Measurements from ENCODE around the gene FAM216B. TPM values are rescaled to one million over a fixed set of nuclear protein-coding genes. Genes with fewer than 3 reads are reported as not detected.
"Not testable (repeated sequence)": the region's sequence is repeated elsewhere in the genome, so short reads cannot be mapped to it uniquely, and the experiment has no call there.

FAM216B gene
- total and polyA plus RNA-seq, 2 experiments from 2014 or later = 0.06 TPM; not detected in 1

DNA sequence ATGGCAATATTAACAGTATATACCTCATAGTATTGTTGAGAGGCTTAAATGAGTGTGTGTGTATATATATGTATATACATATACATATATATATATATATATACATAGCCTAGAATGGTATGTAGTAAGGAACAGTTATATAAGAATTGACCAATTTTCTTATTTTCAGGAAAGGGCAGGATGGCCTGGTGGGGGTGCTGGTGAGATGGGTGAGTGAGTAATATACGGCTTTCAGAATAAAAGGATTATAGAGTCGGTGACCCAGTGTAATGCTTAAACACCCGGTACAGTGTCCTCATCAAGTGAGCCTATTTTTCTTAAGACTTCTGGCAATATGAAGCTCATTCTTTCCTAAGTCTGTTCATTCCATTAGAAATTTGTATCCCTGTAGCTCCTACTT lies 11.7 kb upstream of the FAM216B start:
- H3K27me3 Mint-ChIP-seq (ENCODE audit: insufficient read depth, low read depth, poor library complexity) = peaks cover under 1% of the 10 kb centered on the region
- no peak overlapping the region for H3K27ac ChIP-seq (ENCODE audit: low read depth)

DNA sequence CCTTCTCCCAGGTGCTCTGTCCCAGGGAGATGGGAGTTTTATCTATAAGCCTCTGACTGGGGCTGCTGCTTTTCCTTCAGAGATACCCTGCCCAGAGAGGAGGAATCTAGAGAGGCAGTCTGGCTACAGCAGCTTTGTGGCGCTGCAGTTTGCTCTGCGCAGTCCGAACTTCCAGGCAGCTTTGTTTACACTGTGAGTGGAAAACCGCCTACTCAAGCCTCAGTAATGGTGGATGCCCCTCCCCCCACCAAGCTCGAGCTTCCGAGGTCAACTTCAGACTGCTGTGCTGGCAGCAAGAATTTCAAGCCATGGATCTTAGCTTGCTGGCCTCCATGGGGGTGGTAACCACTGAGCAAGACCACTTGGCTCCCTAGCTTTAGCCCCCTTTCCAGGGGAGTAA lies 4.8 kb upstream of the FAM216B start:
- H3K4me3 ChIP-seq; ATAC-seq; H4K20me1 ChIP-seq (replicated peaks; ENCODE audit: insufficient read depth); H3K9me2 ChIP-seq (ENCODE audit: insufficient read depth); H3K4me2 ChIP-seq; H3F3A ChIP-seq (replicated peaks; ENCODE audit: low read depth); H3K27me3 Mint-ChIP-seq (ENCODE audit: insufficient read depth, low read depth, poor library complexity); H3K4me1 Mint-ChIP-seq; H3K27ac ChIP-seq (ENCODE audit: low read depth); H3K79me2 ChIP-seq (replicated peaks; ENCODE audit: insufficient read depth); H3K4me1 ChIP-seq (ENCODE audit: insufficient read depth); H3K4me3 Mint-ChIP-seq; H2AFZ ChIP-seq; H3K27ac Mint-ChIP-seq; H3K36me3 ChIP-seq (ENCODE audit: insufficient read depth); DNase-seq (ENCODE audit: low spot score); H3K27me3 ChIP-seq (ENCODE audit: insufficient read depth): not testable (repeated sequence)
- Mint-ChIP-seq H3K9me3 (peaks cover 38% of the 10 kb centered on the region), H3K36me3 (ENCODE audit: low read depth) (peaks cover 31% of the 10 kb centered on the region)

More for the DNA sequence above, 11.7 kb upstream of the FAM216B start:
- Histone ChIP-seq H2AFZ (no peak overlapping the region), H3K4me3 (no peak overlapping the region), H3K4me2 (no peak overlapping the region), H3K79me2 (replicated peaks; ENCODE audit: insufficient read depth) (no peaks in the 10 kb centered on the region), H3K4me1 (ENCODE audit: insufficient read depth) (no peaks in the 10 kb centered on the region), H3K36me3 (ENCODE audit: insufficient read depth) (no peaks in the 10 kb centered on the region), H4K20me1 (replicated peaks; ENCODE audit: insufficient read depth) (no peaks in the 10 kb centered on the region), H3F3A (replicated peaks; ENCODE audit: low read depth) (no peaks in the 10 kb centered on the region), H3K9me2 (ENCODE audit: insufficient read depth) (no peaks in the 10 kb centered on the region), H3K27me3 (ENCODE audit: insufficient read depth) (no peaks in the 10 kb centered on the region)
- no peaks in the 10 kb centered on the region for H3K4me1 Mint-ChIP-seq
- ATAC-seq = no peak
- peak; percentile 34 for DNase-seq (ENCODE audit: low spot score)
- no peak overlapping the region for H3K4me3 Mint-ChIP-seq
- no peak overlapping the region for H3K27ac Mint-ChIP-seq
- H3K9me3 Mint-ChIP-seq = peaks cover 13% of the 10 kb centered on the region; the same call in 1 of the 3 replicates
- peaks cover 12% of the 10 kb centered on the region; the same call in 2 of the 3 replicates for H3K36me3 Mint-ChIP-seq (ENCODE audit: low read depth)
- TF ChIP-seq CREB1 (CRISPR knock-in tag; IDR thresholded peaks at IDR 0.05; ENCODE audit: low read depth) (no peak), STAT1 (IDR thresholded peaks at IDR 0.05; ENCODE audit: unreplicated experiment) (no peak), EZH2 (IDR thresholded peaks at IDR 0.05; ENCODE audit: low read depth, unreplicated experiment) (no peak)
- TF ChIP-seq, protein P1, sequence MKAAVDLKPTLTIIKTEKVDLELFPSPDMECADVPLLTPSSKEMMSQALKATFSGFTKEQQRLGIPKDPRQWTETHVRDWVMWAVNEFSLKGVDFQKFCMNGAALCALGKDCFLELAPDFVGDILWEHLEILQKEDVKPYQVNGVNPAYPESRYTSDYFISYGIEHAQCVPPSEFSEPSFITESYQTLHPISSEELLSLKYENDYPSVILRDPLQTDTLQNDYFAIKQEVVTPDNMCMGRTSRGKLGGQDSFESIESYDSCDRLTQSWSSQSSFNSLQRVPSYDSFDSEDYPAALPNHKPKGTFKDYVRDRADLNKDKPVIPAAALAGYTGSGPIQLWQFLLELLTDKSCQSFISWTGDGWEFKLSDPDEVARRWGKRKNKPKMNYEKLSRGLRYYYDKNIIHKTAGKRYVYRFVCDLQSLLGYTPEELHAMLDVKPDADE (IDR thresholded peaks at IDR 0.05) = no peak
- TF ChIP-seq, protein P2, sequence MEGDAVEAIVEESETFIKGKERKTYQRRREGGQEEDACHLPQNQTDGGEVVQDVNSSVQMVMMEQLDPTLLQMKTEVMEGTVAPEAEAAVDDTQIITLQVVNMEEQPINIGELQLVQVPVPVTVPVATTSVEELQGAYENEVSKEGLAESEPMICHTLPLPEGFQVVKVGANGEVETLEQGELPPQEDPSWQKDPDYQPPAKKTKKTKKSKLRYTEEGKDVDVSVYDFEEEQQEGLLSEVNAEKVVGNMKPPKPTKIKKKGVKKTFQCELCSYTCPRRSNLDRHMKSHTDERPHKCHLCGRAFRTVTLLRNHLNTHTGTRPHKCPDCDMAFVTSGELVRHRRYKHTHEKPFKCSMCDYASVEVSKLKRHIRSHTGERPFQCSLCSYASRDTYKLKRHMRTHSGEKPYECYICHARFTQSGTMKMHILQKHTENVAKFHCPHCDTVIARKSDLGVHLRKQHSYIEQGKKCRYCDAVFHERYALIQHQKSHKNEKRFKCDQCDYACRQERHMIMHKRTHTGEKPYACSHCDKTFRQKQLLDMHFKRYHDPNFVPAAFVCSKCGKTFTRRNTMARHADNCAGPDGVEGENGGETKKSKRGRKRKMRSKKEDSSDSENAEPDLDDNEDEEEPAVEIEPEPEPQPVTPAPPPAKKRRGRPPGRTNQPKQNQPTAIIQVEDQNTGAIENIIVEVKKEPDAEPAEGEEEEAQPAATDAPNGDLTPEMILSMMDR (conservative IDR thresholded peaks at IDR 0.05; ENCODE audit: low read depth in 2 of 2) = peak; percentile 22 to 64

DNA sequence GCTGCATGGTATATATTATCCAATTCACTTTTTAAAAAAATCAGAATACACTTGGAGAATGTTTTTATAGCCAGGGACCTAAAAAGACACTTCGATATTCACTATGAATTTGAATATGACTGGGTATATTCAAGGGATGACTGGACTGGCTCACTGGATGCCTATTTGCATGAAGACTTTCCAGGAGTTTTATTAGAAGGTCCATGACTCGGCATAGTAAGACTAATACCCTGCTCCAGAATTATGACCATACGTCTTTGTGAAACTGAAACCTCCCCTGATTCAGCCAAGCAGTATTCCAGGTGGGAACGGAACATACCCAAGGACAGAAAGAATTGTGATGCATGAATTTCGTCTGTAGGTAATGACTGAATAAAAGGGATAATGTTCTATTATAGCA lies 3.9 kb upstream of the FAM216B start:
- no peak overlapping the region for H3K4me3 Mint-ChIP-seq

More for the DNA sequence above, 3.9 kb upstream of the FAM216B start:
- no peak overlapping the region for H2AFZ ChIP-seq
- no peak overlapping the region for H3K27ac ChIP-seq (ENCODE audit: low read depth)
- H3K4me3 ChIP-seq = no peak overlapping the region
- no peaks in the 10 kb centered on the region for H3K9me2 ChIP-seq (ENCODE audit: insufficient read depth)
- TF ChIP-seq JUNB (IDR thresholded peaks at IDR 0.05; ENCODE audit: unreplicated experiment) (no peak), ZNF114 (CRISPR knock-in tag; IDR thresholded peaks at IDR 0.05) (no peak)
- no peak overlapping the region for H3K4me2 ChIP-seq
- Mint-ChIP-seq H3K27ac (no peak overlapping the region), H3K4me1 (peaks cover 2% of the 10 kb centered on the region; the same call in 1 of the 3 replicates), H3K36me3 (ENCODE audit: low read depth) (peaks cover 31% of the 10 kb centered on the region), H3K27me3 (ENCODE audit: insufficient read depth, low read depth, poor library complexity) (peaks cover 3% of the 10 kb centered on the region), H3K9me3 (peaks cover 37% of the 10 kb centered on the region)
- no peak for ATAC-seq
- DNase-seq (ENCODE audit: low spot score) = no peak
- no peaks in the 10 kb centered on the region for H4K20me1 ChIP-seq (replicated peaks; ENCODE audit: insufficient read depth)
- H3K36me3 ChIP-seq (ENCODE audit: insufficient read depth) = peaks cover 5% of the 10 kb centered on the region; the same call in 1 of the 2 replicates
- H3K27me3 ChIP-seq (ENCODE audit: insufficient read depth) = no peaks in the 10 kb centered on the region
- H3F3A ChIP-seq (replicated peaks; ENCODE audit: low read depth) = no peaks in the 10 kb centered on the region
- no peaks in the 10 kb centered on the region for H3K79me2 ChIP-seq (replicated peaks; ENCODE audit: insufficient read depth)
- H3K4me1 ChIP-seq (ENCODE audit: insufficient read depth) = no peaks in the 10 kb centered on the region

Measured in GM23338 (cell line).